GM12878 (cell line): ENCODE measurements around the gene RCAN1.
"Not testable (repeated sequence)": the region's sequence is repeated elsewhere in the genome, so short reads cannot be mapped to it uniquely, and the experiment has no call there.

Experiments
- BHLHE40 ChIP-seq, 2 experiments: fragments of 450-650 bp in 1 of 2; IDR thresholded peaks; 2 replicates each; pipeline ENCODE4 v1.6.1; 2011 to 2017; ENCODE audit warnings: low read depth in 2 of 2, borderline replicate concordance in 1 of 2, improper control_type of control experiment in 1 of 2, low read length in 1 of 2, mild to moderate bottlenecking in 1 of 2
- EP300 ChIP-seq, 2 experiments: fragments of 150-350 bp in 1 of 2; IDR thresholded peaks; 2 replicates each; pipeline ENCODE4 v1.6.1; 2011 to 2012; ENCODE audit warnings: low read depth in 2 of 2, low read length in 2 of 2, borderline replicate concordance in 1 of 2, improper control_type of control experiment in 1 of 2, inconsistent platforms in 1 of 2; ENCODE audit not compliant: control insufficient read depth in 1 of 2
- MXI1 ChIP-seq: fragments of 150-350 bp; IDR thresholded peaks from 2 replicates; pipeline ENCODE4 v1.6.1; 2011; ENCODE audit warnings: low read depth, mild to moderate bottlenecking, inconsistent platforms, low read length, improper control_type of control experiment
- RCOR1 ChIP-seq: conservative IDR thresholded peaks from 2 replicates; pipeline ENCODE4 v1.6.1; 2012; ENCODE audit warnings: low read depth, low read length, improper control_type of control experiment
- SMARCA5 ChIP-seq: fragments of 450-650 bp; IDR thresholded peaks from 2 replicates; pipeline ENCODE4 v1.6.1; 2017; ENCODE audit warnings: mild to moderate bottlenecking
- SP1 ChIP-seq: IDR thresholded peaks from one replicate; pipeline ENCODE4 v1.6.1; 2011; ENCODE audit warnings: low read depth, low read length
- TF ChIP-seq, protein P1 (sequence below): IDR thresholded peaks from 2 replicates; pipeline ENCODE4 v1.6.1; 2012; ENCODE audit warnings: low read depth, low read length, improper control_type of control experiment
- TF ChIP-seq, protein P2 (sequence below): IDR thresholded peaks from 2 replicates; pipeline ENCODE4 v1.6.1; 2011; ENCODE audit warnings: low read depth, low read length, improper control_type of control experiment, borderline replicate concordance

DNA sequence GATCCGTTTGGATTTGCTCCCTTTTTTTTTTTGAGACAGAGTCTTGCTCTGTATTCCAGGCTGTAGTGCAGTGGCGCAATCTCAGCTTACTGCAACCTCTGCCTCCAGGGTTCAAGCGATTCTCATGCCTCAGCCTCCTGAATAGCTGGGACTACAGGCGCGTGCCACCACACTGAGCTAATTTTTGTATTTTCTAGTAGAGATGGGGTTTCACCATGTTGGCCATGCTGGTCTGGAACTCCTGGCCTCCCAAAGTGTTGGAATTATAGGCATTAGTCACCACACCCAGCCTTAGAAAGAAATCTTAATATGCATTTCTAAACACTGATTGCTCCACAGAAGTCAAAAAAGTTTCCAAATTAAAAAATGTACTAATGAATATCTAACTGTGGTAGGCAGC is 7.5 kb downstream of the RCAN1 start:
- not testable (repeated sequence) for TF ChIP-seq SMARCA5; SP1; RCOR1; BHLHE40 (IDR thresholded peaks at IDR 0.05; ENCODE audit: borderline replicate concordance in 1 of 2, low read depth in 2 of 2, low read length in 1 of 2); MXI1; EP300 (IDR thresholded peaks at IDR 0.05; ENCODE audit: borderline replicate concordance in 1 of 2, control insufficient read depth in 1 of 2, low read depth in 2 of 2, low read length in 2 of 2)
- TF ChIP-seq, protein P1, sequence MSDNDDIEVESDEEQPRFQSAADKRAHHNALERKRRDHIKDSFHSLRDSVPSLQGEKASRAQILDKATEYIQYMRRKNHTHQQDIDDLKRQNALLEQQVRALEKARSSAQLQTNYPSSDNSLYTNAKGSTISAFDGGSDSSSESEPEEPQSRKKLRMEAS, result not testable (repeated sequence)
- TF ChIP-seq, protein P2, sequence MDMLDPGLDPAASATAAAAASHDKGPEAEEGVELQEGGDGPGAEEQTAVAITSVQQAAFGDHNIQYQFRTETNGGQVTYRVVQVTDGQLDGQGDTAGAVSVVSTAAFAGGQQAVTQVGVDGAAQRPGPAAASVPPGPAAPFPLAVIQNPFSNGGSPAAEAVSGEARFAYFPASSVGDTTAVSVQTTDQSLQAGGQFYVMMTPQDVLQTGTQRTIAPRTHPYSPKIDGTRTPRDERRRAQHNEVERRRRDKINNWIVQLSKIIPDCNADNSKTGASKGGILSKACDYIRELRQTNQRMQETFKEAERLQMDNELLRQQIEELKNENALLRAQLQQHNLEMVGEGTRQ, result not testable (repeated sequence)
